Measurements from ENCODE around the gene OR52A5. TPM values are rescaled to one million over a fixed set of nuclear protein-coding genes. Genes with fewer than 3 reads are reported as not detected.

OR52A5 gene
- total and polyA plus RNA-seq, 10 of the 15 experiments (the other 5 are each of a cell fraction or from before 2014, with no cell fraction given) = not detected

DNA sequence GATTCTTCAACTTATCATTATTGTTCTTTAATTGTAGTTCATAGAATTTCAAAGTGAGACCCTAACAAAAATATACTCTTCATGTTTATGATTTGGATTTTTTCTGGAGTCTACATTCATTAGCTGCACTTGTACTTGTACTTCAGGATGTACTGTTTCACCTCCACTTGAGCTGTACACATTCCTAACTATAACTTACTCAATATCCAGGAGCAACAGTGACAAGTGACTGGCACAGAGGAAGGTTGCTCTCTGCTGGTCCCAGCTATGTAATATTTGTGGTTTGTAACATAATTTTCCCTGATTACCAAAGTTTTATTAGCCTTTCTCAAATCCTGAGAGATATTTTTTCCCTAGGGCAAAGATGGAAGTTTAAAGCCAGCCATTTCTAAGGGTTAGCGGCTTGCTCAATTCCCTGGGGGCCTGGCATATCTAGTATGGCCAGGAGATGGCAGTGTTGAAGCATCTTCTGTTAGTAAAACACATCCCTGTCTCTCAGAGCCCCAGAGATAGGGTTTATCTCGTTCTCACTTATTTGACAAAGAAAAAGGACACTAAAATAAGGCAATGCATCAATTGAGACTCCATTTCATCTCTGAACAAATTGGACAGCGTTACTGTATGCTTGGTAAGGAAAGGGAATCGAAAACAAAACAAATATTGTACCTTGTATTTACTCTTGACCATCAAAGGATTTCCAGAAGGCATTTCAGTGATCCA, 14.2 kb downstream of the OR52A5 start:
- ChIA-PET POLR2A (no interaction called here), CTCF (interaction anchor here (0.6 to 2.1 kb wide), 9 partner anchors 9 to 285 kb away, joined by 3 to 10 read pairs (median 4); no protein-coding TSS in a partner anchor), RAD21 (ENCODE audit: unreplicated experiment) (interaction anchor here (0.6 to 1.3 kb wide), 2 partner anchors 246 to 259 kb away, joined by 3 to 4 read pairs; no protein-coding TSS in a partner anchor), SMC1A (ENCODE audit: uncharacterized antibody, unreplicated experiment) (no interaction called here)
- Histone ChIP-seq H3K9me3 (replicated peaks; ENCODE audit: control insufficient read depth, insufficient read depth, low read length) (no peaks in the 10 kb centered on the region), H3K27ac (ENCODE audit: control insufficient read depth, insufficient read depth) (no peak overlapping the region), H3K79me2 (ENCODE audit: control insufficient read depth, insufficient read depth, low read length) (no peaks in the 10 kb centered on the region), H3K4me3 (no peak overlapping the region), H4K20me1 (ENCODE audit: control insufficient read depth, insufficient read depth) (no peaks in the 10 kb centered on the region), H3K4me1 (ENCODE audit: control insufficient read depth, insufficient read depth, low read length) (no peaks in the 10 kb centered on the region), H3K27me3 (replicated peaks in 1 of 2; ENCODE audit: control insufficient read depth in 2 of 2, insufficient read depth in 2 of 2, low read length in 1 of 2) (no peaks in the 10 kb centered on the region), H3K4me2 (ENCODE audit: control insufficient read depth, insufficient read depth) (no peak overlapping the region), H2AFZ (ENCODE audit: control insufficient read depth, low read depth, low read length) (no peak overlapping the region), H3K36me3 (ENCODE audit: control insufficient read depth in 2 of 2, insufficient read depth in 2 of 2, low read length in 1 of 2) (no peaks in the 10 kb centered on the region), H3K9ac (ENCODE audit: control insufficient read depth, insufficient read depth, low read length) (no peak overlapping the region)
- BruUV-seq (replicated peaks) = no TSS peak
- ATAC-seq (peak; percentile 90), DNase-seq (ENCODE audit: low read depth, low spot score) (peak; percentile 13), FAIRE-seq (peak; percentile 71)
- in situ Hi-C loops (cut with MboI) (loop anchor here (5.0 kb wide), 1 partner anchor 258 kb away; the partner anchor contains the start of gene OR51M1), intact Hi-C loops (cut with micrococcal nuclease; ENCODE audit: unreplicated experiment) (loop anchor here (1.0 to 10.0 kb wide), 6 partner anchors 78 to 768 kb away; partner anchors contain the start of genes OR51V1, OR52E5 and OR52N2)
- peak; percentile 98 for TF ChIP-seq MEF2B (IDR thresholded peaks at IDR 0.05; ENCODE audit: partially characterized antibody, poor library complexity, severe bottlenecking)
- TF ChIP-seq YY1 (IDR thresholded peaks at IDR 0.05; ENCODE audit: low read depth, low read length) = 0 out of 2 replicates have a peak, but pooled peaks have one; percentile 42
- TF ChIP-seq SMC3 (IDR thresholded peaks at IDR 0.05; ENCODE audit: borderline replicate concordance, low read length) = peak; percentile 79; the same call in 1 of the 2 replicates
- 0 out of 2 replicates have a peak, but pooled peaks have one; percentile 6 for TF ChIP-seq RUNX3 (IDR thresholded peaks at IDR 0.05; ENCODE audit: low read length)
- TF ChIP-seq, protein P1, sequence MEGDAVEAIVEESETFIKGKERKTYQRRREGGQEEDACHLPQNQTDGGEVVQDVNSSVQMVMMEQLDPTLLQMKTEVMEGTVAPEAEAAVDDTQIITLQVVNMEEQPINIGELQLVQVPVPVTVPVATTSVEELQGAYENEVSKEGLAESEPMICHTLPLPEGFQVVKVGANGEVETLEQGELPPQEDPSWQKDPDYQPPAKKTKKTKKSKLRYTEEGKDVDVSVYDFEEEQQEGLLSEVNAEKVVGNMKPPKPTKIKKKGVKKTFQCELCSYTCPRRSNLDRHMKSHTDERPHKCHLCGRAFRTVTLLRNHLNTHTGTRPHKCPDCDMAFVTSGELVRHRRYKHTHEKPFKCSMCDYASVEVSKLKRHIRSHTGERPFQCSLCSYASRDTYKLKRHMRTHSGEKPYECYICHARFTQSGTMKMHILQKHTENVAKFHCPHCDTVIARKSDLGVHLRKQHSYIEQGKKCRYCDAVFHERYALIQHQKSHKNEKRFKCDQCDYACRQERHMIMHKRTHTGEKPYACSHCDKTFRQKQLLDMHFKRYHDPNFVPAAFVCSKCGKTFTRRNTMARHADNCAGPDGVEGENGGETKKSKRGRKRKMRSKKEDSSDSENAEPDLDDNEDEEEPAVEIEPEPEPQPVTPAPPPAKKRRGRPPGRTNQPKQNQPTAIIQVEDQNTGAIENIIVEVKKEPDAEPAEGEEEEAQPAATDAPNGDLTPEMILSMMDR (IDR thresholded peaks at IDR 0.05 in 2 of 3, conservative IDR thresholded peaks at IDR 0.05 in 1 of 3; ENCODE audit: control insufficient read depth in 2 of 3, extremely low read depth in 1 of 3, insufficient read depth in 1 of 3, low read depth in 3 of 3, low read length in 3 of 3) = peak; percentile 73 to 82 (median 77)
- TF ChIP-seq IKZF2 (IDR thresholded peaks at IDR 0.05) = no peak
- TF ChIP-seq RAD21 (IDR thresholded peaks at IDR 0.05; ENCODE audit: insufficient read depth, low read depth, low read length) = peak; percentile 69
- TF ChIP-seq, protein P2, sequence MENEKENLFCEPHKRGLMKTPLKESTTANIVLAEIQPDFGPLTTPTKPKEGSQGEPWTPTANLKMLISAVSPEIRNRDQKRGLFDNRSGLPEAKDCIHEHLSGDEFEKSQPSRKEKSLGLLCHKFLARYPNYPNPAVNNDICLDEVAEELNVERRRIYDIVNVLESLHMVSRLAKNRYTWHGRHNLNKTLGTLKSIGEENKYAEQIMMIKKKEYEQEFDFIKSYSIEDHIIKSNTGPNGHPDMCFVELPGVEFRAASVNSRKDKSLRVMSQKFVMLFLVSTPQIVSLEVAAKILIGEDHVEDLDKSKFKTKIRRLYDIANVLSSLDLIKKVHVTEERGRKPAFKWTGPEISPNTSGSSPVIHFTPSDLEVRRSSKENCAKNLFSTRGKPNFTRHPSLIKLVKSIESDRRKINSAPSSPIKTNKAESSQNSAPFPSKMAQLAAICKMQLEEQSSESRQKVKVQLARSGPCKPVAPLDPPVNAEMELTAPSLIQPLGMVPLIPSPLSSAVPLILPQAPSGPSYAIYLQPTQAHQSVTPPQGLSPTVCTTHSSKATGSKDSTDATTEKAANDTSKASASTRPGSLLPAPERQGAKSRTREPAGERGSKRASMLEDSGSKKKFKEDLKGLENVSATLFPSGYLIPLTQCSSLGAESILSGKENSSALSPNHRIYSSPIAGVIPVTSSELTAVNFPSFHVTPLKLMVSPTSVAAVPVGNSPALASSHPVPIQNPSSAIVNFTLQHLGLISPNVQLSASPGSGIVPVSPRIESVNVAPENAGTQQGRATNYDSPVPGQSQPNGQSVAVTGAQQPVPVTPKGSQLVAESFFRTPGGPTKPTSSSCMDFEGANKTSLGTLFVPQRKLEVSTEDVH (IDR thresholded peaks at IDR 0.05; ENCODE audit: low read depth, partially characterized antibody) = no peak
- TF ChIP-seq ZZZ3 (IDR thresholded peaks at IDR 0.05; ENCODE audit: control insufficient read depth, insufficient read length, low read depth) = no peak
- 0% methylated on average over 4 of the region's 4 CpGs for WGBS (ENCODE audit: insufficient coverage, insufficient replicate concordance, low lambda C conversion rate, missing lambda C conversion rate)
